B cell (primary cell): ENCODE measurements around the gene CIC. TPM values are rescaled to one million over a fixed set of nuclear protein-coding genes. Genes with fewer than 3 reads are reported as not detected.

Experiments
- ATAC-seq: fragments of 200-7000 bp; cut with Tn5 transposase; one replicate; pipeline ENCODE4 v1.10.0; 2021; ENCODE audit warnings: low read depth, mild to moderate bottlenecking, moderate number of reproducible peaks, moderate library complexity
- CTCF ChIA-PET: fragments of 350-600 bp; sonication (Branson Sonifier 250); formaldehyde crosslinking; loops from one replicate; lab custom pipeline; 2021; ENCODE audit warnings: antibody characterized with exemption, inconsistent platforms; lab: Charles Lee
- POLR2A ChIA-PET: fragments of 350-600 bp; sonication (Branson Sonifier 250); formaldehyde crosslinking; loops from one replicate; lab custom pipeline; 2021; ENCODE audit warnings: antibody characterized with exemption; lab: Charles Lee
- DNase-seq: peaks from one replicate; pipeline ENCODE4 v3.0.0; 2013
- H2AFZ ChIP-seq: 2 replicates; pipeline ENCODE4 v1.6.1; 2012; ENCODE audit warnings: mild to moderate bottlenecking, low read depth, low read length; ENCODE audit not compliant: insufficient read depth, poor library complexity, severe bottlenecking
- H3K27ac ChIP-seq, 2 donors: 1 replicate in 1 of 2; 2 replicates in 1 of 2; pipeline ENCODE4 v1.5.1; 2012 to 2013; ENCODE audit warnings: low read length in 2 of 2, mild to moderate bottlenecking in 2 of 2, moderate library complexity in 1 of 2
- H3K27me3 ChIP-seq, 4 experiments: fragments of 200-600 bp in 1 of 4; sonication (generic) in 1 of 4; replicated peaks in 1 of 4; 1 replicate in 2 of 4; 2 replicates in 2 of 4; pipeline versions ENCODE4 v1.6.1 to v1.7.0; 2013 to 2016; ENCODE audit warnings: low read length in 3 of 4, mild to moderate bottlenecking in 2 of 4, mixed read lengths in 1 of 4, moderate library complexity in 1 of 4; ENCODE audit not compliant: insufficient read depth in 4 of 4, control insufficient read depth in 3 of 4; ENCODE audit errors: control extremely low read depth in 1 of 4
- H3K36me3 ChIP-seq, 2 experiments: replicated peaks in 1 of 2; 1 replicate in 1 of 2; 2 replicates in 1 of 2; pipeline versions ENCODE4 v1.6.1 to v1.7.1; 2013; ENCODE audit warnings: low read length in 1 of 2; ENCODE audit not compliant: insufficient read depth in 2 of 2, control insufficient read depth in 1 of 2; ENCODE audit errors: control extremely low read depth in 1 of 2, extremely low read depth in 1 of 2
- H3K4me1 ChIP-seq, 2 donors: fragments of 200-600 bp in 1 of 2; sonication (generic) in 1 of 2; 1 replicate in 1 of 2; 2 replicates in 1 of 2; pipeline versions ENCODE4 v1.5.1 to v1.6.1; 2013 to 2017; ENCODE audit warnings: low read length in 2 of 2; ENCODE audit not compliant: control insufficient read depth in 2 of 2, insufficient read depth in 2 of 2
- H3K4me2 ChIP-seq: replicated peaks from 2 replicates; pipeline ENCODE3; 2012; ENCODE audit warnings: mild to moderate bottlenecking, low read depth, low read length; ENCODE audit not compliant: poor library complexity, severe bottlenecking
- H3K4me3 ChIP-seq, 5 experiments: fragments of 200-600 bp in 1 of 5; sonication (generic) in 1 of 5; 1 replicate in 3 of 5; 2 replicates in 2 of 5; pipeline versions ENCODE4 v1.5.1 to v1.7.0; 2011 to 2016; ENCODE audit warnings: low read length in 4 of 5, mild to moderate bottlenecking in 4 of 5, low read depth in 2 of 5, control low read depth in 1 of 5, moderate library complexity in 1 of 5; ENCODE audit not compliant: insufficient read depth in 1 of 5; ENCODE audit errors: control extremely low read depth in 1 of 5, extremely low read depth in 1 of 5
- H3K79me2 ChIP-seq: fragments of 200-600 bp; sonication (generic); one replicate; pipeline ENCODE4 v1.6.0; 2016; ENCODE audit warnings: low read length; ENCODE audit not compliant: control insufficient read depth, insufficient read depth
- H3K9ac ChIP-seq: fragments of 200-600 bp; sonication (generic); 2 replicates; pipeline ENCODE4 v1.6.1; 2017; ENCODE audit warnings: mild to moderate bottlenecking, low read length, moderate library complexity
- H3K9me3 ChIP-seq, 3 donors: one replicate each; pipeline versions ENCODE4 v1.6.1 to v1.7.1; 2013; ENCODE audit warnings: low read length in 2 of 3; ENCODE audit not compliant: control insufficient read depth in 2 of 3, insufficient read depth in 1 of 3; ENCODE audit errors: control extremely low read depth in 1 of 3
- H4K20me1 ChIP-seq: 2 replicates; pipeline ENCODE4 v1.6.0; 2012; ENCODE audit warnings: mild to moderate bottlenecking, low read length; ENCODE audit not compliant: insufficient read depth, control insufficient read depth, poor library complexity, severe bottlenecking
- H3K27ac Mint-ChIP-seq: one replicate; pipeline ENCODE4 v1.8.0; 2021; ENCODE audit warnings: mixed read lengths
- H3K27me3 Mint-ChIP-seq: one replicate; pipeline ENCODE4 v1.8.0; 2021; ENCODE audit warnings: mixed read lengths
- H3K4me1 Mint-ChIP-seq: one replicate; pipeline ENCODE4 v1.8.0; 2021; ENCODE audit warnings: mixed read lengths
- H3K4me3 Mint-ChIP-seq: one replicate; pipeline ENCODE4 v1.8.0; 2021; ENCODE audit warnings: mixed read lengths
- H3K9me3 Mint-ChIP-seq: one replicate; pipeline ENCODE4 v1.8.0; 2022; ENCODE audit warnings: mixed read lengths; ENCODE audit not compliant: insufficient read depth
- EZH2 ChIP-seq: IDR thresholded peaks from 2 replicates; pipeline ENCODE4 v1.6.1; 2012; ENCODE audit warnings: borderline replicate concordance, low read depth, mild to moderate bottlenecking, moderate library complexity, low read length; ENCODE audit not compliant: insufficient read depth, poor library complexity, severe bottlenecking
- WGBS: methylation state at CpG from one replicate; pipeline ENCODE4 v1.1.5; 2013; ENCODE audit warnings: missing lambda C conversion rate; ENCODE audit not compliant: insufficient coverage; 5-methylcytosine and 5-hydroxymethylcytosine counted together
- intact Hi-C: fragments of 100-400 bp; cut with micrococcal nuclease; formaldehyde crosslinking; loops from one replicate; pipeline ENCODE4 v1.10.0; 2022
- polyA plus RNA-seq: library from polyadenylated mRNA; depleted of rRNA; stranded (reverse); fragments of >200 nt; gene quantifications from 2 replicates; pipeline ENCODE4 v1.2.3, GENCODE V29; 2012
- total RNA-seq, 2 donors: library from RNA; stranded (reverse); fragments of 120-200 nt in 1 of 2; gene quantifications; 1 replicate in 1 of 2; 2 replicates in 1 of 2; pipeline versions ENCODE4 v1.2.3 to v1.2.4, GENCODE V29; 2013 to 2022
- TF ChIP-seq, protein P1 (sequence below): fragments of 200-600 bp; IDR thresholded peaks from one replicate; pipeline ENCODE4 v1.8.0; 2022; ENCODE audit warnings: antibody characterized with exemption, mild to moderate bottlenecking

The CIC gene
- total and polyA plus RNA-seq, 2 donors (not counting 1 experiment from before 2014, with no cell fraction given), result 75.7 to 119 TPM

DNA sequence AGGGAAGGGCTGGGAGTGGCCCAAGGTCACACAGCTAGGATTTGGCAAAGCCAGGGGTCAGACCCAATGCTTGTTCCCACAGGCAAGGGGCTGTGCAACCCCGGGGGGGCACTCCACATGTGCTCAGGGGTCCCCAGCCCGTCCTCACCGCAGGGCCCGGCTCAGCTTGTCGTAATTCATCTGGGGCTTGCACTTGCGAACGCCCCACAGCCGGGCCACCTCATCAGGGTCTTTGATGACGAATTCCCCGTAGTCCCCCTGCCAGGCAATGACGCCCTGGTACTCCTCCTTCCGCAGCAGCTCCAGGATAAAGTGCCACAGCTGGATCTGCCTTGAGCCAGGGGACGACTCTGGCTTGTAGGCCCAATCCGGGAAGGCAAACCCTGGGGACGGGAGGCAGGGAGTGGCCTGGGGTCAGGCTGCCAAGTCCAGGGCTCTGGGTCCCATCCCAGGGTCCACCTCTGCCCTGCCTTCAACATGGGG is 18.8 kb upstream of the CIC start:
- TF ChIP-seq, protein P1, sequence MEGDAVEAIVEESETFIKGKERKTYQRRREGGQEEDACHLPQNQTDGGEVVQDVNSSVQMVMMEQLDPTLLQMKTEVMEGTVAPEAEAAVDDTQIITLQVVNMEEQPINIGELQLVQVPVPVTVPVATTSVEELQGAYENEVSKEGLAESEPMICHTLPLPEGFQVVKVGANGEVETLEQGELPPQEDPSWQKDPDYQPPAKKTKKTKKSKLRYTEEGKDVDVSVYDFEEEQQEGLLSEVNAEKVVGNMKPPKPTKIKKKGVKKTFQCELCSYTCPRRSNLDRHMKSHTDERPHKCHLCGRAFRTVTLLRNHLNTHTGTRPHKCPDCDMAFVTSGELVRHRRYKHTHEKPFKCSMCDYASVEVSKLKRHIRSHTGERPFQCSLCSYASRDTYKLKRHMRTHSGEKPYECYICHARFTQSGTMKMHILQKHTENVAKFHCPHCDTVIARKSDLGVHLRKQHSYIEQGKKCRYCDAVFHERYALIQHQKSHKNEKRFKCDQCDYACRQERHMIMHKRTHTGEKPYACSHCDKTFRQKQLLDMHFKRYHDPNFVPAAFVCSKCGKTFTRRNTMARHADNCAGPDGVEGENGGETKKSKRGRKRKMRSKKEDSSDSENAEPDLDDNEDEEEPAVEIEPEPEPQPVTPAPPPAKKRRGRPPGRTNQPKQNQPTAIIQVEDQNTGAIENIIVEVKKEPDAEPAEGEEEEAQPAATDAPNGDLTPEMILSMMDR, result no peak
- TF ChIP-seq EZH2, result no peak
- Histone ChIP-seq H3K79me2 (peaks cover 30% of the 10 kb centered on the region), H3K9ac (no peak overlapping the region), H3K36me3 (peaks cover 2 to 15% of the 10 kb centered on the region in 2 experiments), H3K9me3 (peaks cover 0 to 4% (median 0%) of the 10 kb centered on the region in 3 donors), H3K27me3 (no peaks in the 10 kb centered on the region), H4K20me1 (peaks cover 26% of the 10 kb centered on the region), H3K4me2 (no peak overlapping the region), H3K4me3 (no peak overlapping the region), H3K27ac (peak overlapping the region in 1 of 2 donors; percentile 41), H3K4me1 (peaks cover 16 to 32% of the 10 kb centered on the region in 2 donors), H2AFZ (no peak overlapping the region)
- no peak for ATAC-seq
- 89% methylated on average over 15 of the region's 15 CpGs for WGBS
- Mint-ChIP-seq H3K4me1 (peaks cover 30% of the 10 kb centered on the region), H3K27ac (peak overlapping the region; percentile 50), H3K4me3 (no peak overlapping the region), H3K27me3 (no peaks in the 10 kb centered on the region), H3K9me3 (no peaks in the 10 kb centered on the region)
- POLR2A ChIA-PET, result no interaction called here
- intact Hi-C loops, result no loop called here
- DNase-seq, result no peak
- CTCF ChIA-PET, result interaction anchor here (0.9 to 1.5 kb wide), 4 partner anchors 7 to 118 kb away, joined by 3 to 5 read pairs (median 3); partner anchors contain the start of genes GSK3A and POU2F2
